Islet of Langerhans (tissue), 1 donor: Measurements from ENCODE around the gene PIAS2.

Experiments
- FAIRE-seq: peaks from one replicate; lab custom pipeline; 2011; peaks lifted over from hg19 to GRCh38; lab: Jason Lieb, UNC

Gene PIAS2

GRCh38 chr18:46759890-46760289 lies 157.4 kb downstream of the PIAS2 start:
- FAIRE-seq: no peak

- no peak for FAIRE-seq
Observed at GRCh38 chr18:46756559-46757201, 160.6 kb downstream of the PIAS2 start, which contains the start of gene ST8SIA5. Gene ST8SIA5 (minus strand): TSS chr18:46757053. CDS start chr18:46756508, 545 bp downstream.

GRCh38 chr18:46756025-46756558 lies 161.2 kb downstream of the PIAS2 start:
- no peak for FAIRE-seq

GRCh38 chr18:46755315-46756024 lies 161.8 kb downstream of the PIAS2 start:
- no peak for FAIRE-seq

- no peak for FAIRE-seq
Observed at GRCh38 chr18:46754661-46755292, 162.5 kb downstream of the PIAS2 start.

GRCh38 chr18:46754188-46754587 lies 163.1 kb downstream of the PIAS2 start:
- FAIRE-seq: no peak
